ENCODE results near the gene PHACTR2. TPM values are rescaled to one million over a fixed set of nuclear protein-coding genes. Genes with fewer than 3 reads are reported as not detected.
"Not testable (repeated sequence)": the region's sequence is repeated elsewhere in the genome, so short reads cannot be mapped to it uniquely, and the experiment has no call there.

Gene PHACTR2
- total RNA-seq, 2 donors from 2014 or later: 42.5 to 46.9 TPM

- no peak for TF ChIP-seq CTCF (IDR thresholded peaks at IDR 0.05)
- no peak overlapping the region for H3K4me3 ChIP-seq
These were observed 40.1 kb upstream of the PHACTR2 start for GRCh38 chr6:143637691-143638090.

GRCh38 chr6:143642403-143642802, 35.4 kb upstream of the PHACTR2 start:
- DNase-seq: no peak
- TF ChIP-seq CTCF (IDR thresholded peaks at IDR 0.05): no peak
- Histone ChIP-seq H3K4me1 (no peaks in the 10 kb centered on the region), H3K9me3 (no peaks in the 10 kb centered on the region), H3K36me3 (no peaks in the 10 kb centered on the region), H3K27me3 (no peaks in the 10 kb centered on the region), H3K4me3 (no peak overlapping the region), H3K9ac (ENCODE audit: low read depth in 2 of 2, low read length in 2 of 2) (no peak overlapping the region), H3K27ac (no peak overlapping the region)
- intact Hi-C loops (cut with DNase I): no loop called here

More at GRCh38 chr6:143637691-143638090, 40.1 kb upstream of the PHACTR2 start:
- H3K9me3 ChIP-seq: no peaks in the 10 kb centered on the region
- no peak overlapping the region for H3K9ac ChIP-seq (ENCODE audit: low read depth in 2 of 2, low read length in 2 of 2)
- intact Hi-C loops (cut with DNase I): no loop called here
- H3K4me1 ChIP-seq: no peaks in the 10 kb centered on the region
- no peak for DNase-seq
- H3K27ac ChIP-seq: no peak overlapping the region
- no peaks in the 10 kb centered on the region for H3K36me3 ChIP-seq
- H3K27me3 ChIP-seq: no peaks in the 10 kb centered on the region

DNA sequence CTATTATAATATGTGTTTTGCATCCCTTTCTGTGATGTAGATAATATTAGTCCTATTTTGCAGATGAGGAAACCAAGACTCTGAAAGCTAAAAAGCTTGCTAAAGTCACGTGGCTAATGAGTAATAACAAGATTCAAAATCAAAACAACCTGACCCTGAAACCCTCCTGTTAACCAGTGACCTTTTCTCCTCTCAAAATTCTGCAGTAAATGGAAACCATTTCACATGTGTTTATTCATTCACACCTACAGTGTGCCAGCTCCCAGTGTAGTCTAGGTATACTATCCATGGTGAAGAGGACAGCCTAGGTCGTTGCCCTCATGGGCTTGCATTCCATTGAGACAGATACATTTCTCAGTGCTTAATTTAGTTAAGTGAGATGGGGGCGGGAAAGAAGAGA, 30.6 kb upstream of the PHACTR2 start:
- H3K9ac ChIP-seq (ENCODE audit: low read depth in 2 of 2, low read length in 2 of 2): no peak overlapping the region
- no peaks in the 10 kb centered on the region for H3K36me3 ChIP-seq
- H3K27ac ChIP-seq: no peak overlapping the region
- no peaks in the 10 kb centered on the region for H3K9me3 ChIP-seq
- H3K27me3 ChIP-seq: no peaks in the 10 kb centered on the region
- DNase-seq: no peak
- H3K4me3 ChIP-seq: no peak overlapping the region
- intact Hi-C loops (cut with DNase I): no loop called here
- H3K4me1 ChIP-seq: no peaks in the 10 kb centered on the region
- TF ChIP-seq CTCF (IDR thresholded peaks at IDR 0.05): no peak

- DNase-seq: no peak
- no peaks in the 10 kb centered on the region for H3K27me3 ChIP-seq
- no peaks in the 10 kb centered on the region for H3K36me3 ChIP-seq
- intact Hi-C loops (cut with DNase I): no loop called here
- no peak overlapping the region for H3K4me3 ChIP-seq
- H3K9ac ChIP-seq (ENCODE audit: low read depth in 2 of 2, low read length in 2 of 2): no peak overlapping the region
- H3K4me1 ChIP-seq: no peaks in the 10 kb centered on the region
- no peak overlapping the region for H3K27ac ChIP-seq
- no peaks in the 10 kb centered on the region for H3K9me3 ChIP-seq
- no peak for TF ChIP-seq CTCF (IDR thresholded peaks at IDR 0.05)
These were observed 30.0 kb upstream of the PHACTR2 start for GRCh38 chr6:143647732-143648131.

GRCh38 chr6:143649319-143649718, 28.4 kb upstream of the PHACTR2 start:
- DNase-seq; intact Hi-C loops (cut with DNase I); H3K4me3 ChIP-seq: not testable (repeated sequence)

DNA sequence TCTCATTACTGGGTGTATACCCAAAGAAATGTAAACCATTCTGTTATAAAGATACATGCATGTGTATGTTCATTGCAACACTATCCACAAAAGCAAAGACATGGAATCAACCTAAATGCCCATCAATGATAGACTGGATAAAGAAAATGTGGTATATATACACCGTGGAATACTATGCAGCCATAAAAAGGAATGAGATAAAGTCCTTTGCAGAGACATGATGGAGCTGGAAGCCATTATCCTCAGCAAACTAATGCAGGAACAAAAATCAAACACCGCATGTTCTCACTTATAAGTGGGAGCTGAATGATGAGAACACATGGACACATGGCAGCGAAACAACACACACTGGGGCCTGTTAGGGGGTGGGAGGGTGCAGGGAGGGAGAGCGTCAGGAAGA, 26.4 kb upstream of the PHACTR2 start:
- H3K36me3 ChIP-seq; H3K9ac ChIP-seq (ENCODE audit: low read depth in 2 of 2, low read length in 2 of 2); DNase-seq; intact Hi-C loops (cut with DNase I); H3K9me3 ChIP-seq; H3K27me3 ChIP-seq; H3K4me1 ChIP-seq; H3K27ac ChIP-seq; H3K4me3 ChIP-seq: not testable (repeated sequence)

More at GRCh38 chr6:143649319-143649718, 28.4 kb upstream of the PHACTR2 start:
- H3K36me3 ChIP-seq; H3K27me3 ChIP-seq; H3K9ac ChIP-seq (ENCODE audit: low read depth in 2 of 2, low read length in 2 of 2); H3K27ac ChIP-seq; H3K9me3 ChIP-seq; H3K4me1 ChIP-seq: not testable (repeated sequence)
